Measurements from ENCODE around the gene PIP5K1B.

DNA sequence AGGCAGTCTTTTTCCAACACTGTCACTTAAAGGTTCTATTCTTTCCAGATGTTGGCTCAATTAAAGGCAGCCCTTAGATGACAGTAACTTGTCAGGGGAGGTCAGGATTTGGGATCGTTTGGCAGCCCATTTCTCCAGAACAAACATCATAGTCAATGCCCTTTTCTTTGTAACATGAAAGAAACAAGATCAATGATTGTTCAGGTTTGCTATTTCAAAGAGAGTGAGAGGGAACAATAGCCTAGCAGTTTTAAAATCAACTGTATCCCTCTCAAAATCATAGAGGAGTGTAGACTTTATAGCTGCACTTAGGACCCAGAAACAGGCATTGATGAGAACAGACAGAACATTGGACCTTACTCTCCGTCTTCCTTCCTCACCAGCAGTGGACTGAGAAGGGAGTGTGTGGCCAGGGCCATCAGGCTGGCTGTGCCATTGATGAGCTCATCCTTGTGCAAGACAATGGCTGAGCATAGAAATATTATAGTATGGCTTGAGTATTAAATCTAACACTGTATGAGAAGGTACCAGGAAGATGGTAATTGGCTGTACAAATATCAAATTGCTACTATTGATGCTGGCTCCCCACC is 130.0 kb downstream of the PIP5K1B start:
- TF ChIP-seq POLR2AphosphoS5 (IDR thresholded peaks at IDR 0.05; ENCODE audit: borderline replicate concordance, low read depth, low read length) (no peak), EZH2 (IDR thresholded peaks at IDR 0.05) (no peak), FOXP2 (optimal IDR thresholded peaks at IDR 0.05; ENCODE audit: control extremely low read depth, extremely low read length, insufficient read depth) (no peak)
